OCI-LY3 (cell line): ENCODE measurements around the gene UBE2S.

Source experiments
- EZH2phosphoT487 ChIP-seq: fragments of 200-600 bp; shearing (Covaris generic); IDR thresholded peaks from 2 replicates; pipeline ENCODE4 v1.6.1; 2018; ENCODE audit warnings: antibody characterized with exemption, mixed run types, low read depth
- TF ChIP-seq, protein P1 (sequence below): fragments of 200-600, 300-600 bp; sonication (generic); IDR thresholded peaks from 2 replicates; pipeline ENCODE4 v1.5.1; 2014; ENCODE audit warnings: antibody characterized with exemption, low read length, low read depth

DNA sequence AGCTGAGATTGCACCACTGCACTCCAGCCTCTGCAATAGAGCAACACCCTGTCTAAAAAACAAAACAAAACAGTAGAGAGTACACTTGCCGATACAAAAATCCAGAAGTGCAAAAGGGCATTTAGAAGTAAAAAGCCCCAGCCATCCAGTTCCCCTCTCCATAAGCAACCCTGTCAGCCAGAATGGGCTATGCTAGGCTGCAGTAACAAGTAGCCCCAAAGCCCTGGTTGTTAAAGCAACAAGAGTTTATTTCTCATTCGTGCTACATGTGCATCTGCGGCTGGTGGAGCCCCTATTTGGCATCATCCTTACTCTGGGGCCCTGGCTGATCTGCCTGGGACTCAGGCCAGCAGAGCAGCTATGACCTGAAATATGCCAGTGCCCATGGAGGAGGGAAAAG lies 16.9 kb upstream of the UBE2S start:
- TF ChIP-seq, protein P1, sequence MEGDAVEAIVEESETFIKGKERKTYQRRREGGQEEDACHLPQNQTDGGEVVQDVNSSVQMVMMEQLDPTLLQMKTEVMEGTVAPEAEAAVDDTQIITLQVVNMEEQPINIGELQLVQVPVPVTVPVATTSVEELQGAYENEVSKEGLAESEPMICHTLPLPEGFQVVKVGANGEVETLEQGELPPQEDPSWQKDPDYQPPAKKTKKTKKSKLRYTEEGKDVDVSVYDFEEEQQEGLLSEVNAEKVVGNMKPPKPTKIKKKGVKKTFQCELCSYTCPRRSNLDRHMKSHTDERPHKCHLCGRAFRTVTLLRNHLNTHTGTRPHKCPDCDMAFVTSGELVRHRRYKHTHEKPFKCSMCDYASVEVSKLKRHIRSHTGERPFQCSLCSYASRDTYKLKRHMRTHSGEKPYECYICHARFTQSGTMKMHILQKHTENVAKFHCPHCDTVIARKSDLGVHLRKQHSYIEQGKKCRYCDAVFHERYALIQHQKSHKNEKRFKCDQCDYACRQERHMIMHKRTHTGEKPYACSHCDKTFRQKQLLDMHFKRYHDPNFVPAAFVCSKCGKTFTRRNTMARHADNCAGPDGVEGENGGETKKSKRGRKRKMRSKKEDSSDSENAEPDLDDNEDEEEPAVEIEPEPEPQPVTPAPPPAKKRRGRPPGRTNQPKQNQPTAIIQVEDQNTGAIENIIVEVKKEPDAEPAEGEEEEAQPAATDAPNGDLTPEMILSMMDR: no peak
- TF ChIP-seq EZH2phosphoT487: no peak
